GM12891 (cell line): Measurements from ENCODE around the gene TYRP1.

Source experiments
- PAX5 ChIP-seq: IDR thresholded peaks from 2 replicates; pipeline ENCODE4 v1.6.1; 2011; ENCODE audit warnings: low read length, moderate library complexity, mild to moderate bottlenecking; ENCODE audit not compliant: insufficient read depth, severe bottlenecking
- POLR2A ChIP-seq: IDR thresholded peaks from 2 replicates; pipeline ENCODE4 v1.6.1; 2011; ENCODE audit warnings: low read depth, low read length, control low read depth
- POLR2AphosphoS5 ChIP-seq: IDR thresholded peaks from 2 replicates; pipeline ENCODE4 v1.6.1; 2011; ENCODE audit warnings: low read depth, low read length, control low read depth
- POU2F2 ChIP-seq: IDR thresholded peaks from 2 replicates; pipeline ENCODE4 v1.6.1; 2011; ENCODE audit warnings: low read depth, mild to moderate bottlenecking, control low read depth, low read length, moderate library complexity
- SPI1 ChIP-seq: IDR thresholded peaks from 2 replicates; pipeline ENCODE4 v1.6.1; 2011; ENCODE audit warnings: low read depth, low read length, control low read depth
- TAF1 ChIP-seq: IDR thresholded peaks from 2 replicates; pipeline ENCODE4 v1.6.1; 2011; ENCODE audit warnings: low read depth, low read length, control low read depth

- TF ChIP-seq POLR2AphosphoS5 (no peak), TAF1 (no peak), PAX5 (no peak), POLR2A (no peak), SPI1 (no peak), POU2F2 (no peak)
Observed at GRCh38 chr9:12748954-12749353, 55.8 kb downstream of the TYRP1 start.
